MCF 10A (cell line): Measurements from ENCODE around the gene JMJD6. TPM values are rescaled to one million over a fixed set of nuclear protein-coding genes. Genes with fewer than 3 reads are reported as not detected.

ENCODE experiments used
- BruUV-seq: library from RNA; stranded (reverse); fragments of 400-500 nt; replicated peaks from 2 replicates; lab custom pipeline; 2021; lab: Mats Ljungman, UMichigan
- CTCF ChIA-PET: fragments of 300-600 bp; sonication (Branson Sonifier 250); formaldehyde crosslinking; extraction: SDS; loops from one replicate; lab custom pipeline; 2021; ENCODE audit warnings: antibody characterized with exemption, inconsistent platforms; lab: Yijun Ruan, JAX
- POLR2A ChIA-PET: fragments of 300-600, 350-650 bp; sonication (Branson Sonifier 250); formaldehyde crosslinking; extraction: SDS; loops from one replicate; lab custom pipeline; 2020; ENCODE audit warnings: antibody characterized with exemption, inconsistent platforms; lab: Yijun Ruan, JAX
- DNase-seq: peaks from one replicate; pipeline ENCODE4 v3.0.0-alpha.2; 2018; ENCODE audit not compliant: unreplicated experiment
- H3K27ac Mint-ChIP-seq: one replicate; pipeline ENCODE4 v1.8.0; 2022; ENCODE audit warnings: mild to moderate bottlenecking, low read depth, mixed read lengths; ENCODE audit not compliant: unreplicated experiment
- H3K27me3 Mint-ChIP-seq: one replicate; pipeline ENCODE4 v1.8.0; 2022; ENCODE audit warnings: mixed read lengths; ENCODE audit not compliant: insufficient read depth, unreplicated experiment
- H3K36me3 Mint-ChIP-seq: one replicate; pipeline ENCODE4 v1.8.0; 2022; ENCODE audit warnings: mild to moderate bottlenecking, moderate library complexity, mixed read lengths; ENCODE audit not compliant: insufficient read depth, unreplicated experiment
- H3K4me1 Mint-ChIP-seq: one replicate; pipeline ENCODE4 v1.8.0; 2022; ENCODE audit warnings: mixed read lengths; ENCODE audit not compliant: insufficient read depth, unreplicated experiment
- H3K4me3 Mint-ChIP-seq: one replicate; pipeline ENCODE4 v1.8.0; 2022; ENCODE audit warnings: mild to moderate bottlenecking, moderate library complexity, mixed read lengths; ENCODE audit not compliant: unreplicated experiment
- H3K9me3 Mint-ChIP-seq: one replicate; pipeline ENCODE4 v1.8.0; 2022; ENCODE audit warnings: mixed read lengths; ENCODE audit not compliant: unreplicated experiment
- CTCF ChIP-seq: fragments of 200-600 bp; IDR thresholded peaks from one replicate; pipeline ENCODE4 v1.8.0; 2022; ENCODE audit warnings: antibody characterized with exemption, mild to moderate bottlenecking; ENCODE audit not compliant: unreplicated experiment
- intact Hi-C: fragments of 100-400 bp; cut with micrococcal nuclease; formaldehyde crosslinking; loops from 2 replicates; pipeline ENCODE4 v1.14.1; 2022
- total RNA-seq: library from RNA; stranded (reverse); gene quantifications from 2 replicates; pipeline ENCODE4 v1.2.3, GENCODE V29; 2022

Gene JMJD6
- total RNA-seq, 1 experiment from 2014 or later: 29.4 TPM

- Mint-ChIP-seq H3K4me3 (no peak overlapping the region), H3K27ac (no peak overlapping the region), H3K9me3 (no peaks in the 10 kb centered on the region), H3K4me1 (no peaks in the 10 kb centered on the region), H3K27me3 (no peaks in the 10 kb centered on the region), H3K36me3 (no peaks in the 10 kb centered on the region)
- no peak for DNase-seq
- intact Hi-C loops: no loop called here
- CTCF ChIA-PET: interaction anchor here (0.9 kb wide), 1 partner anchor 276 kb away, joined by 4 read pairs; no protein-coding TSS in a partner anchor
- POLR2A ChIA-PET: interaction anchor here (0.7 to 2.2 kb wide), 4 partner anchors 11 to 150 kb away, joined by 3 to 5 read pairs (median 3); no protein-coding TSS in a partner anchor
- no peak for TF ChIP-seq CTCF
- BruUV-seq: no TSS peak
Observed at GRCh38 chr17:76673729-76674128, 52.7 kb downstream of the JMJD6 start.

GRCh38 chr17:76672892-76673291 lies 53.5 kb downstream of the JMJD6 start:
- Mint-ChIP-seq H3K27me3 (no peaks in the 10 kb centered on the region), H3K4me3 (peak overlapping the region; percentile 89), H3K27ac (peak overlapping the region; percentile 92), H3K36me3 (no peaks in the 10 kb centered on the region), H3K9me3 (no peaks in the 10 kb centered on the region), H3K4me1 (no peaks in the 10 kb centered on the region)
- no peak for TF ChIP-seq CTCF
- DNase-seq: no peak
- ChIA-PET CTCF (interaction anchor here (0.7 kb wide), 1 partner anchor 56 kb away, joined by 3 read pairs; no protein-coding TSS in a partner anchor), POLR2A (interaction anchor here (1.5 to 2.2 kb wide), 3 partner anchors 8 to 14 kb away, joined by 3 to 10 read pairs (median 5); no protein-coding TSS in a partner anchor)
- intact Hi-C loops: no loop called here
- BruUV-seq: no TSS peak

- DNase-seq: no peak
- peak overlapping the region; percentile 92 for H3K27ac Mint-ChIP-seq
- no peaks in the 10 kb centered on the region for H3K9me3 Mint-ChIP-seq
- H3K36me3 Mint-ChIP-seq: no peaks in the 10 kb centered on the region
- TF ChIP-seq CTCF: no peak
- POLR2A ChIA-PET: interaction anchor here (0.6 to 2.2 kb wide), 25 partner anchors 9 to 173 kb away, joined by 3 to 24 read pairs (median 6); partner anchors contain the start of genes JMJD6, METTL23 and ST6GALNAC2
- intact Hi-C loops: no loop called here
- peak overlapping the region; percentile 89 for H3K4me3 Mint-ChIP-seq
- no peaks in the 10 kb centered on the region for H3K4me1 Mint-ChIP-seq
- no peaks in the 10 kb centered on the region for H3K27me3 Mint-ChIP-seq
- no TSS peak for BruUV-seq
- CTCF ChIA-PET: interaction anchor here (0.7 to 1.9 kb wide), 3 partner anchors 9 to 56 kb away, joined by 3 to 8 read pairs (median 3); no protein-coding TSS in a partner anchor
Observed at GRCh38 chr17:76672270-76672851, 54.0 kb downstream of the JMJD6 start.

- no peak for TF ChIP-seq CTCF
- intact Hi-C loops: no loop called here
- ChIA-PET POLR2A (interaction anchor here (0.6 to 2.2 kb wide), 29 partner anchors 9 to 642 kb away, joined by 3 to 24 read pairs (median 5); partner anchors contain the start of genes JMJD6, METTL23 and ST6GALNAC2), CTCF (interaction anchor here (0.9 to 1.9 kb wide), 3 partner anchors 9 to 48 kb away, joined by 3 to 8 read pairs (median 3); no protein-coding TSS in a partner anchor)
- TSS peak; percentile 88 for BruUV-seq
- no peaks in the 10 kb centered on the region for H3K27me3 Mint-ChIP-seq
- no peaks in the 10 kb centered on the region for H3K4me1 Mint-ChIP-seq
- no peaks in the 10 kb centered on the region for H3K36me3 Mint-ChIP-seq
- no peak for DNase-seq
- peak overlapping the region; percentile 92 for H3K27ac Mint-ChIP-seq
- H3K9me3 Mint-ChIP-seq: no peaks in the 10 kb centered on the region
- H3K4me3 Mint-ChIP-seq: peak overlapping the region; percentile 89
Observed at GRCh38 chr17:76671912-76672262, 54.5 kb downstream of the JMJD6 start.
